GM19438 (cell line): ENCODE data around the gene NDUFB5.

ENCODE experiments used
- ATAC-seq: cut with Tn5 transposase; IDR thresholded peaks from one replicate; pipeline ENCODE4 v1.9.1; 2021; ENCODE audit warnings: low read depth; ENCODE audit not compliant: unreplicated experiment

The NDUFB5 gene

DNA sequence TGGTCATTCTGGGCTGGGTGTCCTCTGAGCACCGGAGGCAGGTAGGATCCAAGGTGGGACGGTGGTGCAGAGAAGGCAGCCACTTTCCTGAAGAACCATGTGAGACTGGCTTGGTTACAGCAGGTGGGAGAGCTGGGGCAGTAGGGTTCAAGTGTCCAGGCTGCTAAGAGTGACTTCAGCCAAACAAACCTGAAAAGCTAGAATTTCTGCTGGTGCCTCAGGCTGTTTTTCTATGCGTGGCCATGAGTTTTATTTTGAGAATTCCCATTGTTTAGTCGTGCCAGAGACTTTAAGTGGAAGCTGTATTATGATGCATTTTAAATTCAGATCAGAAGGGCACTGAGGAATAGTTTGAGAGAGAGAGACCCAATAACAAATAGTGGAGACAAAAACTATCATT is 68.3 kb downstream of the NDUFB5 start:
- ATAC-seq, result no peak

DNA sequence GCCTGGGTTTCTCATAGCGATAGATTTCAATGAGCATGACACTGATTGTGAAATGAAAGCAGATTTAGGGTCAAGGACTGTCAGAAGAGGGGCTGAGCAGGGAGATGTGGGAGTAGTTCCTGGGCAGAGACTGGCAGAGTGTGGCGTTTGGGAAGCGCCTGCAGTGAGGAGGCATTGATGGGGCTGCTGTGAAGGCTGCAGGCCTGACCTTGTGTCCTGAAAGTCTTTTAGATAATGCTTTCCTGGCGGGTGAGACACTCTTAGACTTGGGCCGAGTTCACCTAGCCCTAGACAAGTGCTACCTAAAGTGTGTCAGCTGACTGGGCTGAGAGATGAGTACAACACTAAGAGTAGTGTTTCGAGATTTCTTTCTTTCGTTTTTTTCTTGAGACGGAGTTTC is 68.9 kb downstream of the NDUFB5 start:
- ATAC-seq, result no peak

DNA sequence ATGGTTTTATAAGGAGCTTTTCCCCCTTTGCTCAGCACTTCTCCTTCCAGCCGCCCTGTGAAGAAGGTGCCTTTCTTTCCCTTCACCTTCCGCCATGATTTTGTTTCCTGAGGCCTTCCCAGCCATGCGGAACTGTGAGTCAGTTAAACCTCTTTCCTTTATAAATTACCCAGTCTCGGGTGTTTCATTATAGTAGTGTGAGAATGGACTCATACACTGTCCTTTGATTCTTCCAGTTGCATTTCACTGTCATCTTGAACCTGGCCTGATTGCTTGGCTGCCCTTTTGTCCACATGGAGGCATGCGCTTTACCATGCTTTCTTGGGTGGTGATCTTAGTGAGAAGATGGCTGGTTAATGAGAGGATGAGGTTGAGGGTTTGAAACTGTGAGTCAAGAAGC is 71.5 kb downstream of the NDUFB5 start:
- no peak for ATAC-seq
